Fibroblast of lung (primary cell): ENCODE results near the gene CCNE1. TPM values are rescaled to one million over a fixed set of nuclear protein-coding genes. Genes with fewer than 3 reads are reported as not detected.
"Not testable (repeated sequence)": the region's sequence is repeated elsewhere in the genome, so short reads cannot be mapped to it uniquely, and the experiment has no call there.

Experiments
- DNase-seq, 2 donors: peaks; one replicate each; pipeline versions ENCODE4 v3.0.0 to v3.0.0-alpha.2; 2010; ENCODE audit warnings: low read depth in 2 of 2
- H2AFZ ChIP-seq: 2 replicates; pipeline ENCODE4 v1.5.1; 2012; ENCODE audit warnings: low read length, control low read depth, inconsistent platforms
- H3K27ac ChIP-seq: 2 replicates; pipeline ENCODE4 v1.5.1; 2011; ENCODE audit warnings: low read length, control low read depth; ENCODE audit not compliant: insufficient read depth
- H3K27me3 ChIP-seq: 2 replicates; pipeline ENCODE4 v1.5.1; 2011; ENCODE audit warnings: mild to moderate bottlenecking, low read length; ENCODE audit not compliant: control insufficient read depth, insufficient read depth
- H3K36me3 ChIP-seq: 2 replicates; pipeline ENCODE4 v1.5.1; 2011; ENCODE audit warnings: low read length; ENCODE audit not compliant: control insufficient read depth, insufficient read depth
- H3K4me1 ChIP-seq: 2 replicates; pipeline ENCODE4 v1.5.1; 2011; ENCODE audit warnings: low read length; ENCODE audit not compliant: control insufficient read depth, insufficient read depth; ENCODE audit errors: extremely low read depth
- H3K4me2 ChIP-seq: 2 replicates; pipeline ENCODE4 v1.5.1; 2011; ENCODE audit warnings: low read length, control low read depth; ENCODE audit not compliant: insufficient read depth; ENCODE audit errors: extremely low read depth
- H3K4me3 ChIP-seq, 4 experiments: fragments of 200-600 bp in 1 of 4; sonication (generic) in 1 of 4; replicated peaks in 1 of 4; 2 replicates each; pipeline ENCODE4 v1.5.1; 2011 to 2016; ENCODE audit warnings: low read length in 4 of 4, low read depth in 3 of 4, mild to moderate bottlenecking in 3 of 4, control low read depth in 2 of 4, inconsistent platforms in 1 of 4, mixed read lengths in 1 of 4; ENCODE audit not compliant: insufficient read depth in 1 of 4; ENCODE audit errors: control extremely low read depth in 1 of 4
- H3K79me2 ChIP-seq: 2 replicates; pipeline ENCODE4 v1.5.1; 2012; ENCODE audit warnings: mild to moderate bottlenecking, low read length, inconsistent platforms; ENCODE audit not compliant: control insufficient read depth, insufficient read depth
- H3K9ac ChIP-seq: 2 replicates; pipeline ENCODE4 v1.5.1; 2011; ENCODE audit warnings: mild to moderate bottlenecking, low read length, control low read depth; ENCODE audit not compliant: insufficient read depth
- H3K9me3 ChIP-seq: 2 replicates; pipeline ENCODE4 v1.5.1; 2012; ENCODE audit warnings: low read depth, low read length; ENCODE audit not compliant: control insufficient read depth, insufficient read depth
- H4K20me1 ChIP-seq: 2 replicates; pipeline ENCODE4 v1.5.1; 2011; ENCODE audit warnings: low read length; ENCODE audit not compliant: control insufficient read depth, insufficient read depth; ENCODE audit errors: extremely low read depth
- CTCF ChIP-seq, 2 donors: IDR thresholded peaks in 1 of 2; conservative IDR thresholded peaks in 1 of 2; 1 replicate in 1 of 2; 2 replicates in 1 of 2; pipeline ENCODE4 v1.5.1; 2011 to 2012; ENCODE audit warnings: low read length in 2 of 2, control low read depth in 1 of 2, inconsistent platforms in 1 of 2, low read depth in 1 of 2, mild to moderate bottlenecking in 1 of 2
- EZH2 ChIP-seq: IDR thresholded peaks from 2 replicates; pipeline ENCODE4 v1.5.1; 2012; ENCODE audit warnings: low read length, control low read depth, mild to moderate bottlenecking; ENCODE audit errors: missing control alignments
- polyA plus RNA-seq, 2 donors: library from polyadenylated mRNA; depleted of rRNA in 1 of 2; stranded (reverse) in 1 of 2; unstranded in 1 of 2; fragments of >200 nt; gene quantifications; 2 replicates each; pipeline ENCODE4 v1.2.1, GENCODE V29; 2011 to 2012; ENCODE audit warnings: missing spikeins in 1 of 2
- total RNA-seq: library from RNA; depleted of rRNA; stranded (reverse); fragments of >200 nt; gene quantifications from 2 replicates; pipeline ENCODE4 v1.2.1, GENCODE V29; 2014

The CCNE1 gene
- total and polyA plus RNA-seq, 2 donors (not counting 1 experiment from before 2014, with no cell fraction given) = 4.8 to 5.3 TPM

- no peak for DNase-seq
- Histone ChIP-seq H3K4me1 (no peaks in the 10 kb centered on the region), H3K27ac (no peak overlapping the region), H3K79me2 (no peaks in the 10 kb centered on the region), H3K9me3 (no peaks in the 10 kb centered on the region), H3K4me2 (no peak overlapping the region), H2AFZ (no peak overlapping the region), H3K9ac (no peak overlapping the region), H3K36me3 (no peaks in the 10 kb centered on the region), H3K4me3 (no peak overlapping the region), H4K20me1 (no peaks in the 10 kb centered on the region), H3K27me3 (no peaks in the 10 kb centered on the region)
- TF ChIP-seq CTCF (conservative IDR thresholded peaks at IDR 0.05 in 1 of 2, IDR thresholded peaks at IDR 0.05 in 1 of 2; ENCODE audit: low read depth in 1 of 2, low read length in 2 of 2) (no peak), EZH2 (no peak)
Measured at GRCh38 chr19:29819986-29820385, 8.2 kb downstream of the CCNE1 start.

GRCh38 chr19:29823581-29824330 is 12.0 kb downstream of the CCNE1 start:
- Histone ChIP-seq H2AFZ (no peak overlapping the region), H4K20me1 (no peaks in the 10 kb centered on the region), H3K79me2 (no peaks in the 10 kb centered on the region), H3K4me3 (no peak overlapping the region), H3K4me2 (no peak overlapping the region), H3K9me3 (no peaks in the 10 kb centered on the region), H3K27ac (no peak overlapping the region), H3K36me3 (no peaks in the 10 kb centered on the region), H3K4me1 (no peaks in the 10 kb centered on the region), H3K27me3 (no peaks in the 10 kb centered on the region), H3K9ac (no peak overlapping the region)
- DNase-seq = no peak
- TF ChIP-seq CTCF (conservative IDR thresholded peaks at IDR 0.05 in 1 of 2, IDR thresholded peaks at IDR 0.05 in 1 of 2; ENCODE audit: low read depth in 1 of 2, low read length in 2 of 2) (no peak), EZH2 (no peak)

GRCh38 chr19:29825263-29825662 is 13.5 kb downstream of the CCNE1 start:
- not testable (repeated sequence) for H3K36me3 ChIP-seq, H4K20me1 ChIP-seq, H3K9ac ChIP-seq, H3K9me3 ChIP-seq, DNase-seq, H3K4me3 ChIP-seq, H2AFZ ChIP-seq, H3K4me2 ChIP-seq, H3K27ac ChIP-seq, H3K4me1 ChIP-seq, H3K27me3 ChIP-seq, H3K79me2 ChIP-seq
